Fibroblast of mammary gland (primary cell): ENCODE data around the gene GALK1.

Experiments
- DNase-seq: peaks from one replicate; pipeline ENCODE4 v3.0.0-alpha.2; 2010; ENCODE audit warnings: low read depth
- H3K4me3 ChIP-seq: 2 replicates; pipeline ENCODE4 v1.5.1; 2011; ENCODE audit warnings: low read depth, mild to moderate bottlenecking, low read length, moderate library complexity; ENCODE audit not compliant: control insufficient read depth
- TF ChIP-seq, protein P1 (sequence below): conservative IDR thresholded peaks from 2 replicates; pipeline ENCODE4 v1.5.1; 2011; ENCODE audit warnings: low read depth, low read length, inconsistent platforms; ENCODE audit not compliant: control insufficient read depth, insufficient read depth

GALK1 gene

DNA sequence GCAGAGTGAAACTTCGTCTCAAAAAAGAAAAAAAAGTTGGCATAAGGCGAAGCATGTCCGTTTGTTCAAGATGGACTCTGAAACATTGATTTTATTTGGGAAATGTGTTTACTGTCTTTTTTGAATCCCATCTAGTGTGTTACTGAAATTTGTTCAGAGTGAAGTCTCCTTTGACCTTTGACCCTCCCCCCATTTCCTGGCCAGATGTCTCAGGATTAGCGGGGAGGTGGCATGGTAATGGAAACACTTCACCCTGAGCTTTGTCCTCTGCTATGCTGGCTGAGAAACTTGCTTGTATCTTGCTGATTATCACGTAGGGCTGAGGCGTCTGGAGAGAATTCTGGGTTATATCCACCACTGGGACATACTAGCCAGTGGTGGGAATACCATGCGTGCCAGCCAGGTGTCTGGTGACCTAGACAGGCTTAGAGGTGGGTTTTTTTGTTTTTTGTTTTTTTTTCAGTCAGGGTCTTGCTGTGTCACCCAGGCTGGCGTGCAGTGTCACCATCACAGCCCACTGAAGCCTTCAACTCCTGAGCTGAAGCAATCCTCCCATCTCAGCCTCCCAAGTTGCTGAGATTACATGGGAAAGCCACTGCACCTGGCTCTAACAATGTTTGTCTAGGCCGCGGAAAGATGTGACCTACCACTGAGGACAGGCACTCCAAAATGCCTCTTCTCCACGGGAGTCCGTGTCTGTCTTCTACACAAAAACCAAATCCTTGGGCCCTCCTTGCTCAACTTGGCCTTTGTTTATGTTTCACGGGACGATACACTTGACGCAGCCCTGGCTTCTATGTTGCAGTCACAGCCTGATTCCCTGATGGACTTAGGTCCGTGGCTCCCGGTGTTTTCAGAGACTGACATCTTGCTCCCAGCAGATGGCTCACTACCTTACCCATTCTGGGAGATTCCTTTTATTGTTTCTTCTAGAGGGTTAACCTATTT is 6.6 kb upstream of the GALK1 start:
- DNase-seq, result peak; percentile 46
- H3K4me3 ChIP-seq, result no peak overlapping the region
- TF ChIP-seq, protein P1, sequence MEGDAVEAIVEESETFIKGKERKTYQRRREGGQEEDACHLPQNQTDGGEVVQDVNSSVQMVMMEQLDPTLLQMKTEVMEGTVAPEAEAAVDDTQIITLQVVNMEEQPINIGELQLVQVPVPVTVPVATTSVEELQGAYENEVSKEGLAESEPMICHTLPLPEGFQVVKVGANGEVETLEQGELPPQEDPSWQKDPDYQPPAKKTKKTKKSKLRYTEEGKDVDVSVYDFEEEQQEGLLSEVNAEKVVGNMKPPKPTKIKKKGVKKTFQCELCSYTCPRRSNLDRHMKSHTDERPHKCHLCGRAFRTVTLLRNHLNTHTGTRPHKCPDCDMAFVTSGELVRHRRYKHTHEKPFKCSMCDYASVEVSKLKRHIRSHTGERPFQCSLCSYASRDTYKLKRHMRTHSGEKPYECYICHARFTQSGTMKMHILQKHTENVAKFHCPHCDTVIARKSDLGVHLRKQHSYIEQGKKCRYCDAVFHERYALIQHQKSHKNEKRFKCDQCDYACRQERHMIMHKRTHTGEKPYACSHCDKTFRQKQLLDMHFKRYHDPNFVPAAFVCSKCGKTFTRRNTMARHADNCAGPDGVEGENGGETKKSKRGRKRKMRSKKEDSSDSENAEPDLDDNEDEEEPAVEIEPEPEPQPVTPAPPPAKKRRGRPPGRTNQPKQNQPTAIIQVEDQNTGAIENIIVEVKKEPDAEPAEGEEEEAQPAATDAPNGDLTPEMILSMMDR, result peak; percentile 26

DNA sequence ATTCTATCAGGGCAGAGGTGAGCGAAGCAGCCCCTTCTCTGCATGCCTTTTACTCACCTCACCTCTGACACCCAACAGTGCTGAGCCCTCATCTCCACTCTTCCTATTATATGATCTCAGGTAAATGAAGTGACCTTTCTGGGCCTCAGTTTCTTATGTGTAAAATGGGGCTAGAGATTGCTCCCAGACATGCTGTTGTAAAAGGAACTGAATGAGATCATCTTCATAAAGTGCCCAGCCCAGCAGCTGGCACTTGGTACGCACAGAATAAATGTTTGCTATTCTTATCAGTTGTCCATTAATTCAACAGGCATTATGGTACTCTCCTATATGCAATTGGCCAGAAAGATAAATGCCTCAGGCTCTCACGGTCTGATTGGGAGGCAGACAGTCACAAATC is 4.5 kb upstream of the GALK1 start:
- no peak for DNase-seq
- H3K4me3 ChIP-seq, result no peak overlapping the region
- TF ChIP-seq, protein P1, result no peak

DNA sequence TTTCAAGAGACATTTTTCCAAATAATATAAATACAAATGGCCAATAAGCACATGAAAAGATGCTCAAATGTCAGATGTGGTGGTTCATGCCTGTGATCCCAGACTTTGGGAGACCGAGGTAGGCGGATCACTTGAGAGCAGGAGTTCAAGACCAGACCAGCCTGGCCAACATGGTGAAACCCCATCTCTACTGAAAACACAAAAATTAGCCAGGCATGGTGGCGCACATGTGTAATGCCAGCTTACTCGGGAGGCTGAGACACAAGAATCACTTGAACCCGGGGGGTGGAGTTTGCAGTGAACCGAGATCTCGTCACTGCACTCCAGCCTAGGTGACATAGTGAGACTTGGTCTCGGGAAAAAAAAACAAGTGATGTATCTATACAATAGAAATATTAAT is 2.9 kb upstream of the GALK1 start:
- no peak for DNase-seq
- TF ChIP-seq, protein P1, result no peak
- no peak overlapping the region for H3K4me3 ChIP-seq

DNA sequence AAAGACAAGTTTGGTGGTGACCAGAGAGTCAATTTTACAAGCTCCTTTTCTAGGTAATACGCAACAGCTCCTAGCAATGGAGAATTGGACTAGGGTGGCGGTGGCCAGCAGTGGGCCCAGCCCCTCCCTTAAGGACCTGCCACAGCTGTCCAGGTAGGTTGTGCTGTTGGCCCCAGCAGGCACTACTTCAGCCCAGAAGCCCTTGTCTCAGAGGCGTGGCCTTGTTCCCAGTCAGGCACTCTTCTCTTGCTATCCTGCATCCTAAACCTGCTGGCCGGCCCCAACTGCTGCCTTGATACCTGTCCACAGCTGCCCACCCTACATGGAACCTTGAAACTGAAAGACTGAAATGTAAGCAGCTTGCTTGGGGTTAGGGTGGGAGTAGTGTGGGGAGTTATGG is 989 bp upstream of the GALK1 start:
- TF ChIP-seq, protein P1, result no peak
- H3K4me3 ChIP-seq, result no peak overlapping the region
- no peak for DNase-seq

DNA sequence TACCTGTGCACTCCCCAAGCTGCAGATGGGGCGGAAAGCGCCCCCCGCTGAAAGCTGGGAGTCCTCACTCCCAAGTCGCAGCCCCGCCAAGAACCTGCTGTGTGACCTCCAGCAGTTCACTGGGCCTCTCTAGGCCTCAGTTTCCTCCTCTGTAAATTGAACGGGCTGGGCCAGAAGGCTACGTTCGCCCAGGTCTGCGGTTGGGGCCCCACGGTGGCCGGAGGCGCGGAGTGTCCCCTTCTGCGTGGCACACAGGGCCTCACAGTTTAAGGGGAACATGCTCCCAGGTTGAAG is 628 bp downstream of the GALK1 start:
- no peak for DNase-seq
- TF ChIP-seq, protein P1, result no peak
- peak overlapping the region; percentile 49 for H3K4me3 ChIP-seq

DNA sequence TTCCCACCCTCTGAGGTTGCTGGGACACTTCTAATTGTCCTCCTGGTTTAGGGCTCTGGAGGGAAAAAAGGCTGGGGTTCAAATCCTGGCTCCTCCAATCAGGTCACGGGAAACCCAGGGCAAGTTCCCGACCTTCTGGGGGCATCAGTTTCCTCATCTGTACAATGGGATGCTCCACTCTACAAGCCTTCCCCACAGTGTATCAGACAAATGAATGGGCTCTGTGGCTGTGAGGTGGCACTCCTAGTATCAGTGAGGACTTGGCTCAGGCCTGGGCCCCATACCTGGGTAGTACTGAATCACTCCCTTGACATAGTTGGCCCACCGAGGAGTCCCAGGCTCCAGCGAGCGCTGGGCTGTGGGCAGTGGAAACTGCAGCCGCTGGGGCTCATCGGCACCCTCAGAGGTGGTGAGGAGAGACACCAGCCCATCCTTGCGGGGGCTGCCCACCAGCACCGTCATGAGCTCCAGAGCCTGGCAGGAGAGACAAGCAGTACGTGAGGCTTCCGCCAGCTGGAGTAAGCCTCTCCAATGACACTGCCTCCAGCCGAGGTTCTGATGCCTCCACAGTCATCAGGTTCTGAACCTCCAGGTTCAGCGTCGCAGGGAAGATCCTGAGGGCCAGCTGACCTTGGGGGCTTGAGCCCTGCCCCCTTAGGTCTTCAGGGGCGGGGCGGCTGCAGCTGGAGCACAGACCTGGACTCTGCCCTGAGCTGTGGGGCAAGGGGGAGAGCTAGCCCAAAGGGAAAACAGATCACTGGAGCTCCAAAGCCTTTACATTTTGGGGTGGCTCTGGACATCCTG is 1.2 kb downstream of the GALK1 start:
- TF ChIP-seq, protein P1, result no peak
- no peak for DNase-seq
- peak overlapping the region; percentile 49 for H3K4me3 ChIP-seq
